RCC 7860 (cell line): ENCODE results near the gene BOC.

Experiments
- DNase-seq: peaks from one replicate; pipeline ENCODE4 v3.0.0-alpha.2; 2015; ENCODE audit warnings: low spot score
- FAIRE-seq: peaks from 2 replicates; lab custom pipeline; 2012; peaks lifted over from hg19 to GRCh38; lab: Jason Lieb, UNC

The BOC gene

DNA sequence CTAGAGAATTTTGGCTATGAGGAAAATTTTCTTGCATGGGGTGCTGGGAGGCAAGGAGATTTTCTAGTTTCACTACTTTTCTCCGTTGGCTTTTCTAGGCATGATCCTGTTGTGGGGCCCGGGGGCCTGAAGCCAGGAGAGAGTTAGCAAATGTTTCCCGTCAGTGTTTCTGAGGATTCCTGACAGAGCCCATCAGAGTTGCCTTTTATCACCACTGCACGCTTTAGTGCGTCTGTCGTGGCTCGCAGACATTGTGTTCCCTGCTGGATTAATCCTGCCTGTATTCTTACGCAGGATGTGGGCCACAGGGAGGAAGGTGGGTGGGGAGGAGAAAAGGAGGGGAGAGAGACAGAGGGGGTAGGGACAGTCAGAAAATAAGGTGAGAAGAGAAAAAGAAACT is 18.1 kb upstream of the BOC start:
- DNase-seq (no peak), FAIRE-seq (no peak)

DNA sequence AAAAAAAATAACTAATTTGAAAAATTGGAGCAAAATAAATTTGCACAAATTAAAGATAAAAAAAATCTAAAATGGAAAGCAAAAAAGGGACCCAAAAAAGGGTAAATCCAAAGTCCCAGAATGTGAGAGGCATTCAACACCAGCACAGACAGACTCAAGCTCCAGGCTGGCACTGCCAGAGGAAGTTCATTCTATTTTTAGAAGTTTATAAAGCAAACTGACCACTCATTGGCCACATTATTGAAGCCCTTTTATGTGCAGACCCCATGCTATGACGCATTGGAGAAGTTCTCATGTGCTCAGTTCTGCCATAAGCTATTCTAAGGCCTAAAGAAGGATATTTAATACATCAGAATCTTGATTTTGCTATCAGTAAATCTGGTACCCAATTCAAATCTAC is 17.6 kb upstream of the BOC start:
- DNase-seq = no peak
- no peak for FAIRE-seq

DNA sequence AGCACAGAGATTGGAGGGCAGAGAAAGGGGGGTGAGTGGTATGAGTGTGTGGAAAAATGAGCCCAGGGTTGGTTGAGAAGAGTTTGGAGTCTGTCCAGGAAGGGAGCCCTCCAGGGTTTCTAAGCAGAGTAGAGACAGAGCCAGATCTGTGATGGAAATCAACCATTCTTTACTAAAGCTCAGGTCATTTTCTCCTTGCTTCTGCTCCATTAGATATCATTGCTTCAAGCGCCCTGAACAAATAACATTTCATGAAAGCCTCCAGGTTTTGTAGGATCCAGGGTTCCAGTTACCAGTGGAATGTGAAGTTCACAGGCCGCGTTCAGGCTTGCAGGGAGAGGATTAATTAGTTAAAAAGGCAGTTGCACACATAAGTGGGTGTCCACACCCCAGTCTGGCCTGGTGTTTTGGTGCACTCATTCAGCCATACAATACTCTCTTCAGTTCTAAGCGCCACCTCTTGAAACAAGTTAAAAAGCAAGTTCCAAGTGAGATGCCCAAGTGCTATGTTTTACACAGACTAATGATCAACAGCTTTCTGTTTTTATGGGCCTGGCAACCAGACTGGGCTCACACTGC is 16.4 kb upstream of the BOC start:
- FAIRE-seq (no peak), DNase-seq (no peak)

DNA sequence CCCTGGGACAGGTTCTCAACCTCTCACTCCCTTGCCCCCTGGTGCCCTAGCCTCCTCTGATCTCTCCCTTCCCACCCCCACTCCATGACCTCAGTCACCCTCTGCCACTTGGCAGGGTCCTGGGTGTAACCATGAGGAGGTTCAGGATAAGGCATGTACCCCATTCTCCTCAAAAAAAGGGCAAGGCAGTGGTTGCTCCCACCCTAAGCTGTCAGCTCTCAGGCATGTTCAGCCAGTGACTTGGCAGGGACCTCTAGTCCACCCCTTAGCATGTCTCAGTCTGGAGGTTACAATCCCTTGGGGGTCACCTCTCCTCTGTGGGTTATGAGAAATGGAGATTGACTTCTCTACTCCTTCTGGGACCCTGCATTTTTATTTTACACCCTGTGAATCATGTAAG is 11.0 kb upstream of the BOC start:
- FAIRE-seq (no peak), DNase-seq (no peak)

DNA sequence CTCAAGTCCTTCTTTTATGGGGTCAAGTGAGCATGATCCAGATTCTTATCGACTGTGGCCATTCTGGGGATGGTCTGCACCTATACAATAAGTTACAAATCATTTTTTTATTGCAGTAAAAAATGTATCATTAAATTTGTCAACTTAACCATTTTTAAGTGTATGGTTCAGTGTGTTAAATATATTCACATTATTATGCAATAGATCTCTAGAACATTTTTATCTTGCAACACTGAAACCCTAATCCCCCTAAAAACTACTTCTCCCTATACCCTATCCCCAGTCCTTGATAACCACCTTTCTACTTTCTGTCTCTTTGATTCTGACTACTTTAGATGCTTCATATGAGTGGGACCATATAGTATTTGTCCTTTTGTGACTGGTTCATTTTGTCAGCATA is 10.4 kb upstream of the BOC start:
- DNase-seq (no peak), FAIRE-seq (no peak)

DNA sequence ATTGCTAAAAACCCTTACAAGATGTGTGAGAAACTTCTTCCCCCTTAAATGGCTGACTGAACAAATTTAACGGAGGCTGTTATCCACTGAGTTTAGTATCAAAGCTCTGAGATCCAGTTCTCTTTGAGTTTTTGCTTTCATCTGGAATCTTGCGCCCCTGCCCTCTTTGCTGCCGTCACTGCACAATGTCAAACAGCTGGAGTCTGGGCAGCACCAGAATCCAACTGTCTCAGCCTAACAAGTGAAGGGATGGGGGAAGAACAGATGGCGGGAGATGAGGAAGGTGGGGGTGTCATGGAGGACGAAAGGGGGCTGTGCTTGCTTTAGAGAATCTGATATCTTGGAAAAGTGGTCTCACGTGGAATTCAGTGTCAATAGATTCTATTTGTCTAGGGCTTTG is 7.0 kb upstream of the BOC start:
- no peak for DNase-seq

DNA sequence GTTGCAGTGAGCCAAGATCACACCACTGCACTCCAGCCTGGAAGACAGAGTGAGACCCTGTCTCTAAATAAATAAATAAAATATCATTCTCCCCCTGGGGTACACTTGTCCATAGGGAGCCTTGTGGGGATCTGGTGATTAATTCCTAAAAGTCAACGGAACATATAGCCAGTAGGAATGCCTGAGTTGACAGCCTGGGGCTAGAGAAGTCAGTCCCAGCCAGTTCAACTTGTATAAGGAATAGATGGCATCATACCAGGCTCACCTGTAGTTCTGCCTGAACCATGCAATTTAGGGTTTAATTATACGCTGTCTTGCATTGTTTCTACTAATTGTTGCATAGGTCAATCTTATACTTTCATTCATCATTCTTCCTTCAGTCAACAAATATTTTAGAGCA is 5.9 kb upstream of the BOC start:
- FAIRE-seq (no peak), DNase-seq (no peak)

More for the DNA sequence above, 7.0 kb upstream of the BOC start:
- no peak for FAIRE-seq

DNA sequence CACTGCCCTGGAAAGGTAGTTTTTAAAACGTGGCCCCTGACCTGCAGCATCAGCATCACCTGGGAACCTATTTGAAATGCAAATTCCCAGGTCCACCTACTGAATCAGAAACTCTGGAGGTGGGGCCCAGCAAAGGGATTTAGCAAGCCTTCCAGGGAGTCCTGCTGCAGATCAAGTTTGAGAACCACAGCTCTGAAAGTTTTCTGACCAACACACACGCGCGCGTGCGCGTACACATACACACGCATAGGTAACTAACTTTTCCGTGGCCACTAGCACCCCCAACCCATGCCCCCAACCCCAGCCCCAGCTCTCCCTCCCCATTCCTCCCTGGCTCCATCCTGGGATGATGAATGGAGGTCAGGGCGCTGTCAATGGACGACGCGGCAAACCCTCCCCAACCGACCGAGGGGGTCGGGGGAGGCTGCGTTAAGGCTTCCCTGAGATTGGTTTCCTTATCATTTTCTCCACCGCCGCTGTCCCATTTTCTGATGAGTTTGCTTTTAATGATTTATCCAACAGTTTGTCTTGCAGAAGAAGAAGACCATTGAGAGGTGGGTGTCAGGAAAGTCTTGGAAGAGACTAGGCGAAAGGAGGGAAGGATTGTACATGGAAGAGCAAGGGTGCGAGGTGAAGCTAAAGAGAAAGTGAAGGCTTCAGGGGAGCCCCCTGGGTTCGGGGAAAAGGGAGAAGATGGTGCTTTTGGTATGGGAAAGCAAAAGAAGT is 590 bp upstream of the BOC start:
- FAIRE-seq = no peak
- DNase-seq = no peak

DNA sequence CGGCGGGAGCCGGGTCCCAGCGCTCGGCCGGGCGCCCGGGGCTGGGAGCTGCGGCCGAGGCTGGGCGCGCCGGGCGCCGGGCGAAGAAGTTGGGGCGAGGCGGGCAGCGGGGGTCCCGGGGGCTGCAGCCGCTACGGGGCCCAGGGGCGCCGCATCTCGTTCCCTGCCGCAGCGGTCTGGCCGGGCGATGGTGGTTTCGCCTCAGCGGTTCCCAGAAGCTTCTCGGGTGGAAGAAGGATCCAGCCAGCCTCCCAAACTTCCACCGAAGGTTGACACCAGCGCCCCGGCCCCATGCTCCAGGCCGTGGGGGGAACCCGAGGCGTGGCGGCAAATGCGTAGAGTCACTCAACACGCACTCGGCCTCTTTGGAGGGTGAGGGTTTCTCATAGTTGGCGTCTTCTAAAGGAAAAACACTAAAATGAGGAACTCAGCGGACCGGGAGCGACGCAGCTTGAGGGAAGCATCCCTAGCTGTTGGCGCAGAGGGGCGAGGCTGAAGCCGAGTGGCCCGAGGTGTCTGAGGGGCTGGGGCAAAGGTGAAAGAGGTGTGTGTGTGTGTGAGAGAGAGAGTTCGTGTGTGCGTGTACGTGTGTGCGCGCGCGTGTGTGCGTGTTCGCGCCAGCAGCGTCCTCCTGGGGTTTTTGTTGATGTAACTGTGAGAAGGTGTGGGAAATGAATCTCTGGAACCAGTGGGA is 940 bp downstream of the BOC start:
- FAIRE-seq (no peak), DNase-seq (no peak)

DNA sequence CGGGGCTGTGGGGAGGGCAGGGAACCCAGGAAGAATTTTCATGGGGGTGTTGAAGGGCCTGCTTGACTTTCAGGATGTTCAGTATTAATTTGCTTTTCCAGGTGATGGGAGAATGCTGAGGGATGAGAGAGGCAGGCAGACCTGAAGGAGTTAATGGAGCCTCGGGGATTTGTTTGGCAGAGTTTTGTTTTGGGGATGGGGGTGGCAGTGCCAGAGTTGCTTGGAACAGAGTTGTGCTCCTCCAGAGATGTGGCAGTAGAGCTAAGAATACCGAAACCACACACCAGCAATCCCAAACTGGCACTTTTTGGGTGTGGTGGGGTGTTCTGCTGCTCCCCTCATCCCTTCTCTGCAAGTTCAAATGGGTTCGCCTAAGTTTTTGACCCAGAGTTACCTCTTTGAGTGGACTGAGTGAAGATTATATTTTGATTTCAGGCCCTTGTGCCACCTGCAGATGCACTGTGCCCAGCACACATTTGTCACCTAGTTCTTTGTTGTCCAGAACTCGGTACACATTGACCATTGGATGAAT is 1.6 kb downstream of the BOC start:
- FAIRE-seq (no peak), DNase-seq (no peak)

DNA sequence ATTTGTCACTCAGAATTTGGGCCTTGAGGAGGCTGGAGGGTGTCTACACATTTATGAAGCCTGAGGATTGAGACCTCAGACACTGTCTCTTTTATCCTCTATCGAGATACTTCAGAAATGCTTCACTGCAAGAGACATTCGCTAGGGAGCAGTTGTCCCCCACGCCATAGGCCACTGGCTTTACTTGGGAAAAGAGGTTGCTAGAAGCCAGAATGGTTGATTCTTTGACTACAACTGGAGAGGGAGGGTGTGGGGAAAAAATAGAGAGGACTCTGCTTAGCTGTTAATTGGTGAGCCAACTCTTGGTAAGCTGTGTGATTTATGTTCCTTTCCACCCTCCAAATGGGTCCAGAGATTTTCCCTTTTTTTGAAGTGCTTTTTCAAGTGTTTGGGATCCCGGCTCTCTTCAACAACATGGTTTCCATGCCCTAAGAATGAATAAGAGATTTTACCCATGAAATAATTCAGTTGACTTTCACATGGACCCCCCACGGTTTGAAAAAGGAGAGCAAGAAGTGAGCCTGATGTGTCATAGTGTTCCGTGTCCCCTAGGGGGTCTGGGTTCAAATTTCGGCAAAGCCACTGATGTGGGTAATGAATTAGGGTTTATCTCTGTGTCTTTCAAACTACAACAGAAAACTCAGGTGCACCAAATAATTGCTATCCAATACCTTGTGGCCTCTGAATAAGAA is 2.7 kb downstream of the BOC start:
- no peak for FAIRE-seq
- DNase-seq = no peak

DNA sequence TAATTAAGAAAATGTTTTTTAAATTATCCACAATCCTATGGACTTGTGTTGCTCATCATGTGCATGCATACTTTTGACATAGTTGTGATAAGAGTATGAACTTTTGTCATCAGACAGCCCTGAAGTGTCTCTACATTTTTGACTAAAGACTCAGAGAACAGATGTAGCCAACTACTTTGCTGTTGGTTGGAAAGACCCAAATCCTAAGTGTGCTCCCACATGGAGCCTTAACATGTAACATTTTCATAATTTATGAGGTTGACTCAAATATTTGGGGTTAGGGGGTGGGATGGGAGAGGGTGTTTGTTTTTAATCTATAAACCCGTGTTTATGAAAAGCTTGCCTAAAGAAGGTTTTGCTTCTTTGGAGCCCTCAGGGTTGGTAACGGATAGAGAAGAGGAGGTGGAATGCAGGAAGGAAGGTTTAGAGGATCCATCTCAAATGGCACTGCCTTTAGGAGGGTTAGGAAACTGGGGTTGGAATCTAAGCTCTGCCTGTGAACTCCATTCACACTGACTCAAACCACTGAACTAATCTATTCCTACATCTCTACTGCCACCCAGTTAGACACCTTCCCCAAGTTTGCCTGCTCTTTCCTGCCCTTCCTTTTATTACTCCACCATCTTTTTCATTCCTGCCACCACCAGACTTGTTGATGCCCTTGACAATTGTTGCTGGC is 3.7 kb downstream of the BOC start:
- DNase-seq (no peak), FAIRE-seq (no peak)

DNA sequence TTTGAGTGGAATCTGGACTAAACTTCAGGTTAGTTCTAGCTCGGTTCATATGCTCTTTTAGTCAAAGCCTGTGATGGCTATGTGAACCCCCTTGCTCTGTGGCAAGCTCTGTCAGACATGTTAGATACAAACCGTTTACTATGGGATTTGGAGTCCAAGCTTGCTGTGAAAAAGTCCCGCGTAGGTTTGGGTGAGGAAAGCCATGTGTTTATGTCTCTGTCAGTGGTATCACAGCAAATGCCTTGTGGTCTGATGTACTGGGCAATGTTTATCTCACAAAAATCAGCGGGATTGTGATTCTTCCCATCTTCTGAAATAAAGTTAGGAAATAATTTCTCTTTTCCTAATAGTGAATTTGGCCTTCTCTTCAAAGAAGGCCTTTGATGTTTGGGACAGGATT is 5.0 kb downstream of the BOC start:
- FAIRE-seq = no peak
- no peak for DNase-seq

DNA sequence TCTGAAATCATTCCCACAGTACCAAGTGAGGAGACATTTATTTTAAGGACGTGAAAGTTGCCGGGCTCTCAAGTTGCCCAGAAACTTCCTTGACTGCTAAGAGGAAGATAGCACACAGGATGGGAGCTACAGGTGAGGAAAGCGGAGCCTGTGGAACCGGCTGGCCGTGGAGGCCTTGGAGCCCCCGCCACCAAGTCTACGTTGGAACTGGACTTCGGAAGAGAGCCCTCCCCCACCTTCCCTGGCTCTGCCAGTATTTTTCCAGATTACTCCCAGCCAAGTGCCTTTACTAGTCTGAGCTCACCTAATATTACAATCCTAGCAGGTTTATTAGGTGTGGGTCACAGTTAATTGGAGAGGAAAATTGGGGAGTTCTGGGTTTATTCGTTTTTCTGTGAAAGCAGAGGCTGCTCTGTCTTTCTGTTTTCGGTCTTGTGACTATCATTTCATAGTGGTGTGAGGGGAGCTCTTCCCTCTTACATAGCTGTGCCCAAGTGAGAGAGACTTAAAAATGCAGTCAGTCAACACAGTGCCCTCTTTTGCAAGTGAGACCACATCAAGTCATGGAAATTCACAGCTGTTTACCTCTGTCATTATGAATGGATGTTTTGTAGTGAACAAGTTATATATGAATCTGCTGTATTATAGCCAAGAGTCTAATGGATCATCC is 6.8 kb downstream of the BOC start:
- FAIRE-seq (no peak), DNase-seq (no peak)

DNA sequence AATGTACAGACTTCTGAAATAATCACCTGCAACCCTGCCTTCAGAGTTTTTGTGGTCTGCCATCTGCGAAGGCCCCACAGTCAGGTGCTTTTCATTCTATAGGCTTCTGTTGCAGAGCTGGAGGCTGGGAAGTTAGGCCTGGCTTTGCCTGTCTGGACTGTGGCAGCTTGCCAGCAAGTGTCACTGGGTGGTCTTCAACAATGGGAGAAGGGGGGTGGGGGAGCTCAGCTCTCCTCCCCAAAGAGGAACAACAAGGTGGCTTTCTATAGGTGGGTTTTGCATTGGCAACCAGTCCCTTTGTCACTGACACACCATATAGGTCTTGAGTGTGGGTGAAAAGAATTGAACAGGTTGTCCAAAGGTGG is 7.3 kb downstream of the BOC start:
- FAIRE-seq (no peak), DNase-seq (no peak)

DNA sequence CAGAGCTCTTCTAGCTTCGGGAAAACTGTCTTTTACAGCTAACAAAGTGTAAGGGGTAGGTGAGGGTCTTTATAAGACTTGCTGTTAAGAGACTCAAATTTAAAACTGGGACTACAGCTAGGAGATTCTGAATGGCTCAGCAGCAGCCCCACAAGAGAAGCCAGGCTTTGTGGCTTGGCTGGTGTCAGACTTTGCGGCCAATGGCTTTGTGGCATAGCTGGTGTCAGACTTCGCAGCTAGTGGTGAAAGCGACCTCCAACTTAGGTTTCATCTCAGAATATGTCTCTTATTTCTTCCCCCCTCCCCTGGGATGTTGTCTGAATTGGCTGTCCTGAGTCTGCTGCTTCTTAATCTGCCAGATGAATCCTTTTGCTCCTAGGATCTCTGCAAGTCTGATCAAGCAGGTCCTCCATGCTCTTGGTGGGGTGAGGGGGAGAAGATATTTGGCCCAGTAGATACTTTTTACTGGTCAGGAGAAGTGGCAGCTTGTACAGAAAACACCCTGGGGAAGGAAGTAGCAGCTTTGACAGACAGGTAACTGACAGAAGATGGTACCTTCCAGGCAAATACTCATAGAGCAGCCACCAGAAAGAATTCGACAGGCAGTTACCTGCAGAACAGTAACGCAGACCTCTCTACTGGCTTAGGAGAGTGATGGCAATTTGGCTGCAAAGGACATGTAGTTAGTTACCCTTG is 8.4 kb downstream of the BOC start:
- FAIRE-seq = no peak
- DNase-seq = no peak

DNA sequence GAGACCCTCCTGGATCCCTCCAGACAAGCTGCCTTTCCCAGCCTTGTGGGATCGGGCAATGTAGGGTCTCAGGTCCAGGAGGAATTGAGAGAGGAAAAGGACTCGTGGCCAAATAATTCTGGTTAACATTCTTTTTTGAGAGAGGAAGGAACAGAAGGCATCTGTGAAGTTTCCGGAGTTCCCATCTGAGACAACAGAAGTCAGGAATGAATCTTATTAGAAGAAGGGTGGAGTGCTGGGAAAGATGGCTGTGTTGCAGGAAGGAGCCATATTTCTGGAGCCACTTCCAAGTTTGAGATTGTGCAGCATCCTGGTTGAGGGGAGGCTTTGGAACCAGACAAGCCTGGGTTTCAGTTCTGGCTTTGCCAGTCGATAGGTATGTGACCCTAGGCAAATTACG is 9.4 kb downstream of the BOC start:
- FAIRE-seq (no peak), DNase-seq (no peak)

DNA sequence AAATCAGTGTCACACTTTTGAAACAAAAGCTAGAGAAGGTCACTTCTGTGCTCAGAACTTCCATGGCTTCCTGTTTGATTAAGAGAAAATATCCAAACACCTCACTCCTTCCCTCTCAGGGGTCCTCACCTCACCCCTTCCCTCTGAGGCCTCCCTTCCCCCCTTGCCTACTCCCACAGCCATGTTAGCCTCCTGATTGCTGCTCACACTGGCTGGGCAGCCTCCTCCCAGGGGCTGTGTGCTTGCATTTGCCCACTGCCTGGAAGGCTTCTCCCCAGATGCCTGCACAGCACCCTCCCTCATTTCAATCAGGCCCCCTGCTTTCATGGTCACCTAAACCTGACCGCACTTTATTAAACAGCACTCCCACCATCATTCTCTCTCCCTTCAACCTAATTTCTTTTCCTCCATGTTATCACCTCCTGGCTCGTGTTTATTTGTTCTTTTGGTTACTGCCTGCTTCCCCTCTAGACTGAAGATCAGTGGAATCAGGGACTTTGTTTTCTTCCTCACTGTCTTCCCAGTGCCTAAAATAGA is 10.4 kb downstream of the BOC start:
- DNase-seq (no peak), FAIRE-seq (no peak)

DNA sequence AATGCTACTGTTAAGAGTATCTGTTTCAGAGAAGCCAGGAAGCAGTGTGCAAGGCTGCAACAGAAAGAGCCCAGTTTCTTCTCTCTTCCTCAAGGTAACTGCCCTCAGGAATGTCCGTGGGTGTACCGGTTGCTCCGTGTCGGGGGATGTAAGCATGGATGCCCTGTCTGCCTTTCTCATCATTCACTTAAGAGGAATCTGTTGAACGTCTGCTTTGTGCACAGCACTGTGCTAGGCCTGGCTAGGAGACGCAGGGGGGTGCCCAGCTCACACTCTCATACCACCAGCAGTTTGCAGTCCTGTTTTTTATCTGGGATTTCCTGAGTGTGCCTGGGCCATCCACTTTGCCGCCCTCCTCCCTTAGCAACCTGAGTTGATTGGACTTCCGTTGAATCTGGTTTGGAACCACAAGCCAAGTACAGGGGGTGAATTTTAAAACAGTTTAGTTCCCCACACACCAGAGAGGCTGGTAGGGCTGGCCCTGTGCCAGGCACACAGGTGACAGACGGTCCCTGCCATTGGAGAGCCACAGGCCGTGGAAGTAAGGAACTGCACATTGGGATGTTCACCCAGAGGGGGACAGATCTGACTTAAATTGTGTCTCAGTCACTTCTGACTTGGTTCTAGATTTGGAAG is 11.2 kb downstream of the BOC start:
- no peak for FAIRE-seq
- DNase-seq = no peak
